H1 (cell line): Measurements from ENCODE around the gene UBASH3A. TPM values are rescaled to one million over a fixed set of nuclear protein-coding genes. Genes with fewer than 3 reads are reported as not detected.

ENCODE experiments used
- CTCF ChIA-PET: fragments of 300-600 bp; sonication (Branson Sonifier 250); formaldehyde crosslinking; loops from one replicate; lab custom pipeline; 2021; ENCODE audit not compliant: partially characterized antibody; lab: Charles Lee
- POLR2A ChIA-PET: fragments of 300-600 bp; sonication (Branson Sonifier 250); formaldehyde crosslinking; loops from one replicate; lab custom pipeline; 2021; ENCODE audit warnings: inconsistent platforms; ENCODE audit not compliant: partially characterized antibody; lab: Charles Lee
- DNase-seq, 2 experiments: peaks; one replicate each; pipeline versions ENCODE4 v3.0.0 to v3.0.0-alpha.2; 2010 to 2022; ENCODE audit warnings: low spot score in 2 of 2, low read depth in 1 of 2, mixed read lengths in 1 of 2
- FAIRE-seq: peaks from 2 replicates; lab custom pipeline; 2011; peaks lifted over from hg19 to GRCh38; lab: Jason Lieb, UNC
- H2AFZ ChIP-seq: 2 replicates; pipeline ENCODE4 v1.8.1; 2012; ENCODE audit warnings: low read length, inconsistent platforms
- H2AK5ac ChIP-seq: 2 replicates; pipeline ENCODE4 v1.6.1; 2013; ENCODE audit warnings: low read depth, low read length
- H2BK120ac ChIP-seq: replicated peaks from 2 replicates; pipeline ENCODE3; 2013; ENCODE audit warnings: low read depth, low read length, inconsistent platforms
- H2BK12ac ChIP-seq: 2 replicates; pipeline ENCODE4 v1.6.1; 2013; ENCODE audit warnings: low read depth, low read length
- H2BK15ac ChIP-seq: 2 replicates; pipeline ENCODE4 v1.6.1; 2013; ENCODE audit warnings: low read length
- H2BK20ac ChIP-seq: 2 replicates; pipeline ENCODE4 v1.6.1; 2013; ENCODE audit warnings: low read length
- H2BK5ac ChIP-seq: 2 replicates; pipeline ENCODE4 v1.6.1; 2013; ENCODE audit warnings: low read depth, low read length
- H3K14ac ChIP-seq: 2 replicates; pipeline ENCODE4 v1.6.1; 2013; ENCODE audit warnings: inconsistent platforms; ENCODE audit not compliant: insufficient read length
- H3K18ac ChIP-seq: 2 replicates; pipeline ENCODE4 v1.6.1; 2013; ENCODE audit warnings: low read length; ENCODE audit errors: extremely low read depth
- H3K23ac ChIP-seq: 2 replicates; pipeline ENCODE4 v1.6.1; 2013; ENCODE audit warnings: inconsistent platforms; ENCODE audit not compliant: insufficient read length
- H3K23me2 ChIP-seq: 2 replicates; pipeline ENCODE4 v1.6.1; 2013; ENCODE audit warnings: low read depth, low read length
- H3K27ac ChIP-seq: 2 replicates; pipeline ENCODE4 v1.6.1; 2011; ENCODE audit warnings: low read depth, low read length, inconsistent platforms
- H3K27me3 ChIP-seq, 4 experiments: replicated peaks in 1 of 4; 1 replicate in 1 of 4; 2 replicates in 3 of 4; pipeline versions ENCODE4 v1.6.1 to v1.8.1; 2011 to 2013; ENCODE audit warnings: low read length in 3 of 4, mild to moderate bottlenecking in 3 of 4, inconsistent platforms in 2 of 4, mixed read lengths in 2 of 4, moderate library complexity in 1 of 4; ENCODE audit not compliant: control insufficient read depth in 3 of 4, insufficient read depth in 3 of 4; ENCODE audit errors: extremely low read depth in 1 of 4
- H3K36me3 ChIP-seq, 4 experiments: 2 replicates each; pipeline versions ENCODE4 v1.6.1 to v1.8.1; 2011 to 2013; ENCODE audit warnings: mild to moderate bottlenecking in 4 of 4, low read length in 3 of 4, moderate library complexity in 2 of 4, control low read depth in 1 of 4, inconsistent platforms in 1 of 4; ENCODE audit not compliant: insufficient read depth in 4 of 4, control insufficient read depth in 2 of 4
- H3K4ac ChIP-seq: replicated peaks from 2 replicates; pipeline ENCODE3; 2013; ENCODE audit warnings: low read length, low read depth, mixed read lengths, inconsistent platforms; ENCODE audit not compliant: insufficient read length
- H3K4me1 ChIP-seq, 4 experiments: replicated peaks in 1 of 4; 1 replicate in 1 of 4; 2 replicates in 3 of 4; pipeline versions ENCODE4 v1.6.1 to v1.8.1; 2011 to 2013; ENCODE audit warnings: low read length in 3 of 4, inconsistent platforms in 2 of 4, mixed read lengths in 1 of 4; ENCODE audit not compliant: insufficient read depth in 4 of 4, control insufficient read depth in 3 of 4
- H3K4me2 ChIP-seq, 2 experiments: 2 replicates each; pipeline versions ENCODE4 v1.6.1 to v1.8.1; 2011 to 2013; ENCODE audit warnings: low read depth in 2 of 2, low read length in 2 of 2, control low read depth in 1 of 2, inconsistent platforms in 1 of 2, mild to moderate bottlenecking in 1 of 2; ENCODE audit not compliant: insufficient read depth in 1 of 2
- H3K4me3 ChIP-seq, 4 experiments: fragments of 200-600, 300-600 bp in 1 of 4; sonication (generic), shearing (Covaris generic), sonication (Bioruptor Twin) in 1 of 4; 2 replicates each; pipeline versions ENCODE4 v1.5.1 to v1.8.1; 2011 to 2016; ENCODE audit warnings: low read length in 4 of 4, low read depth in 3 of 4, control low read depth in 2 of 4, inconsistent platforms in 2 of 4, mild to moderate bottlenecking in 2 of 4, mixed read lengths in 1 of 4, moderate library complexity in 1 of 4; ENCODE audit not compliant: insufficient read depth in 2 of 4; ENCODE audit errors: extremely low read depth in 1 of 4
- H3K56ac ChIP-seq: replicated peaks from 2 replicates; pipeline ENCODE3; 2013; ENCODE audit warnings: low read depth, mild to moderate bottlenecking, mixed read lengths, low read length, inconsistent platforms; ENCODE audit not compliant: insufficient read length
- H3K79me1 ChIP-seq: 2 replicates; pipeline ENCODE4 v1.6.1; 2013; ENCODE audit warnings: low read depth, low read length, control low read depth
- H3K79me2 ChIP-seq, 2 experiments: 2 replicates each; pipeline versions ENCODE4 v1.6.1 to v1.8.1; 2012 to 2013; ENCODE audit warnings: low read length in 2 of 2, mild to moderate bottlenecking in 2 of 2, inconsistent platforms in 1 of 2; ENCODE audit not compliant: insufficient read depth in 2 of 2, control insufficient read depth in 1 of 2
- H3K9ac ChIP-seq, 4 experiments: replicated peaks in 1 of 4; 1 replicate in 1 of 4; 2 replicates in 3 of 4; pipeline versions ENCODE4 v1.6.1 to v1.8.1; 2011 to 2013; ENCODE audit warnings: low read depth in 3 of 4, low read length in 3 of 4, control low read depth in 2 of 4, mild to moderate bottlenecking in 2 of 4, moderate library complexity in 2 of 4, inconsistent platforms in 1 of 4; ENCODE audit errors: extremely low read depth in 1 of 4
- H3K9me3 ChIP-seq, 2 experiments: 2 replicates each; pipeline versions ENCODE4 v1.6.1 to v1.8.1; 2012 to 2013; ENCODE audit warnings: mild to moderate bottlenecking in 2 of 2, moderate library complexity in 2 of 2, control low read depth in 1 of 2, inconsistent platforms in 1 of 2, low read depth in 1 of 2, low read length in 1 of 2, mixed read lengths in 1 of 2; ENCODE audit not compliant: insufficient read depth in 2 of 2
- H4K20me1 ChIP-seq, 2 experiments: replicated peaks in 1 of 2; 2 replicates each; pipeline versions ENCODE3 to v1.8.1; 2011 to 2013; ENCODE audit warnings: inconsistent platforms in 2 of 2, low read length in 2 of 2, mild to moderate bottlenecking in 1 of 2; ENCODE audit not compliant: insufficient read depth in 2 of 2, control insufficient read depth in 1 of 2
- H4K5ac ChIP-seq: 2 replicates; pipeline ENCODE4 v1.6.1; 2013; ENCODE audit warnings: low read length, low read depth, mixed read lengths, inconsistent platforms; ENCODE audit not compliant: insufficient read length
- H4K8ac ChIP-seq: 2 replicates; pipeline ENCODE4 v1.8.0; 2013; ENCODE audit warnings: mild to moderate bottlenecking, moderate library complexity, low read length, inconsistent platforms; ENCODE audit not compliant: insufficient read depth; ENCODE audit errors: extremely low read depth
- H4K91ac ChIP-seq: replicated peaks from 2 replicates; pipeline ENCODE3; 2013; ENCODE audit warnings: low read length, mixed read lengths, inconsistent platforms; ENCODE audit not compliant: insufficient read length
- CEBPB ChIP-seq: IDR thresholded peaks from 2 replicates; pipeline ENCODE4 v1.6.1; 2012; ENCODE audit warnings: low read depth, low read length
- MAX ChIP-seq: IDR thresholded peaks from 2 replicates; pipeline ENCODE4 v1.6.1; 2012; ENCODE audit warnings: inconsistent platforms
- PHF8 ChIP-seq: fragments of 200-600 bp; sonication (generic); conservative IDR thresholded peaks from 2 replicates; pipeline ENCODE4 v1.7.1; 2012; ENCODE audit warnings: low read depth, mild to moderate bottlenecking, inconsistent platforms, low read length, moderate library complexity
- RBBP5 ChIP-seq: IDR thresholded peaks from 2 replicates; pipeline ENCODE4 v1.7.1; 2012; ENCODE audit warnings: low read depth, mild to moderate bottlenecking, inconsistent platforms, low read length, moderate library complexity, borderline replicate concordance
- WGBS, 2 experiments: shearing (Covaris generic) in 1 of 2; methylation state at CpG; one replicate each; pipeline versions ENCODE4 v1.1.6 to v1.1.7; 2013 to 2015; ENCODE audit warnings: low lambda C conversion rate in 2 of 2, mixed read lengths in 2 of 2, inconsistent platforms in 1 of 2, low coverage in 1 of 2, missing lambda C conversion rate in 1 of 2; ENCODE audit not compliant: insufficient replicate concordance in 2 of 2, insufficient coverage in 1 of 2, insufficient read length in 1 of 2; ENCODE audit errors: extremely low coverage in 1 of 2, missing lambda C conversion rate in 1 of 2; 5-methylcytosine and 5-hydroxymethylcytosine counted together
- polyA plus RNA-seq, 7 experiments: library from polyadenylated mRNA; depleted of rRNA in 3 of 7; stranded (reverse) in 5 of 7; unstranded in 2 of 7; fragments of >200 nt in 5 of 7; fragments of 200-250 nt in 2 of 7; gene quantifications; 1 replicate in 5 of 7; 2 replicates in 1 of 7; 4 replicates in 1 of 7; pipeline versions ENCODE4 v1.2.1 to v1.2.3, GENCODE V29; 2011 to 2013; ENCODE audit warnings: missing spikeins in 2 of 7, mixed read lengths in 2 of 7
- total RNA-seq: library from RNA; stranded (reverse); fragmentation: NEBNext Ultra II Directional; extraction: Animal tissue kit (Norgen Biotek cat#: 25700); gene quantifications from 2 replicates; pipeline ENCODE4 v1.2.1, GENCODE V29; 2021

Gene UBASH3A
- total and polyA plus RNA-seq, 2 of the 8 experiments (the other 6 are each of a cell fraction or from before 2014, with no cell fraction given) = not detected

DNA sequence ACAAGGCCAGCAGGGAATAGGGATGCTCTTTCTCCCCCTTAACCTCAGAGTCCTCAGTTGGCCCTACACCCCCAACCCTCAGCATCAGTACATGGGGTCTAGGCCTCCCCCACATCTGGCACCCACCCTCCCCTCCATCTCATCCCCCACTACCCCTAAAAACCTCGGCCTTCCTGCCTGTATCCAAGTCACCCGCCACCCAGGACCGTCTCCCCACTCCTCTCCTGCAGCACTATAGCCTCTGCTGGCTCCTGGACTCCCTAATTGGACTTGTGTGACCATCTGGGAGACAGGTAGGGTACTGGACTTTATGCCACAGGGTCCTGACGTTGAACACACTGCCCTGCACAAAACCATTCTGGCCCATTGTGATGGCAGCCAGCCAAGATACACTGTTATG lies 86.3 kb downstream of the UBASH3A start:
- H3K79me2 ChIP-seq = no peaks in the 10 kb centered on the region
- H3K4me2 ChIP-seq = no peak overlapping the region
- H3K14ac ChIP-seq = no peak overlapping the region
- no peak overlapping the region for H4K5ac ChIP-seq
- H3K9me3 ChIP-seq = no peaks in the 10 kb centered on the region
- H3K4me1 ChIP-seq = no peaks in the 10 kb centered on the region
- H2BK12ac ChIP-seq = no peak overlapping the region
- no peak overlapping the region for H3K4me3 ChIP-seq
- H2BK20ac ChIP-seq = no peak overlapping the region
- H3K36me3 ChIP-seq = no peaks in the 10 kb centered on the region
- H2BK5ac ChIP-seq = no peak overlapping the region
- ChIA-PET POLR2A (no interaction called here), CTCF (interaction anchor here (1.2 kb wide), 2 partner anchors 12 to 23 kb away, joined by 3 to 10 read pairs; no protein-coding TSS in a partner anchor)
- H2BK15ac ChIP-seq = no peak overlapping the region
- H3K79me1 ChIP-seq = no peaks in the 10 kb centered on the region
- DNase-seq = no peak
- H3K4ac ChIP-seq = no peak overlapping the region
- peaks cover 0 to 2% (median under 1%) of the 10 kb centered on the region in 4 experiments; a peak in 2 of 7 replicates for H3K27me3 ChIP-seq
- no peak overlapping the region for H3K23ac ChIP-seq
- H3K18ac ChIP-seq = no peak overlapping the region
- H2AK5ac ChIP-seq = no peak overlapping the region
- no peak overlapping the region for H2AFZ ChIP-seq
- no peak overlapping the region for H3K9ac ChIP-seq
- TF ChIP-seq PHF8 (no peak), CEBPB (no peak), MAX (no peak), RBBP5 (no peak)
- H3K27ac ChIP-seq = no peak overlapping the region
- H3K56ac ChIP-seq = no peak overlapping the region
- 81% methylated on average over 4 of the region's 4 CpGs; no CpG with 5 or more reads in 1 of the 2 experiments for WGBS, 2 experiments
- peaks cover 3% of the 10 kb centered on the region; the same call in 1 of the 2 replicates for H3K23me2 ChIP-seq
- no peaks in the 10 kb centered on the region for H4K20me1 ChIP-seq
- no peak overlapping the region for H4K8ac ChIP-seq
- no peak overlapping the region for H4K91ac ChIP-seq
- no peak for FAIRE-seq
- H2BK120ac ChIP-seq = no peak overlapping the region
